HepG2 (cell line): Measurements from ENCODE around the gene TGM2.

Source experiments
- CREM ChIP-seq, 2 experiments: sonication (generic) in 1 of 2; formaldehyde crosslinking in 1 of 2; IDR thresholded peaks; 2 replicates each; pipeline versions ENCODE4 v1.4.0 to v1.6.1; 2016 to 2020; ENCODE audit warnings: antibody characterized with exemption in 1 of 2, mild to moderate bottlenecking in 1 of 2, missing genetic modification reagents in 1 of 2
- KLF13 ChIP-seq: sonication (generic); formaldehyde crosslinking; IDR thresholded peaks from 2 replicates; pipeline ENCODE4 v1.4.0; 2020; ENCODE audit warnings: mild to moderate bottlenecking, missing genetic modification reagents
- NR2C2 ChIP-seq: sonication (generic); formaldehyde crosslinking; IDR thresholded peaks from 2 replicates; pipeline ENCODE4 v1.4.0; 2020; ENCODE audit warnings: missing genetic modification reagents, mild to moderate bottlenecking, moderate library complexity, borderline replicate concordance
- PBX3 ChIP-seq: sonication (generic); formaldehyde crosslinking; IDR thresholded peaks from 2 replicates; pipeline ENCODE4 v1.8.1; 2023; ENCODE audit warnings: missing genetic modification reagents, inconsistent platforms, borderline replicate concordance
- XRCC5 ChIP-seq: fragments of 200-400 bp; formaldehyde crosslinking; optimal IDR thresholded peaks from 2 replicates; pipeline ENCODE3; 2017; ENCODE audit warnings: mild to moderate bottlenecking, low read length
- ZNF549 ChIP-seq: sonication (generic); formaldehyde crosslinking; IDR thresholded peaks from 2 replicates; pipeline ENCODE4 v1.5.0; 2020; ENCODE audit warnings: missing genetic modification reagents
- ZNF687 ChIP-seq: sonication (generic); formaldehyde crosslinking; IDR thresholded peaks from 2 replicates; pipeline ENCODE4 v1.5.1; 2020; ENCODE audit warnings: mild to moderate bottlenecking, missing genetic modification reagents, moderate library complexity

GRCh38 chr20:38187517-38187916 lies 22.4 kb upstream of the TGM2 start:
- no peak for TF ChIP-seq PBX3 (CRISPR knock-in tag)
- TF ChIP-seq CREM (IDR thresholded peaks at IDR 0.05) = no peak
- TF ChIP-seq CREM (CRISPR knock-in tag; IDR thresholded peaks at IDR 0.05) = no peak
- no peak for TF ChIP-seq ZNF549 (CRISPR knock-in tag)
- TF ChIP-seq XRCC5 = peak; percentile 61
- no peak for TF ChIP-seq KLF13 (CRISPR knock-in tag)
- no peak for TF ChIP-seq NR2C2 (CRISPR knock-in tag)
- TF ChIP-seq ZNF687 (CRISPR knock-in tag) = no peak
